ENCODE results near the gene PPP1R3E. TPM values are rescaled to one million over a fixed set of nuclear protein-coding genes. Genes with fewer than 3 reads are reported as not detected.

PPP1R3E gene
- total RNA-seq, 4 donors from 2014 or later = 9.1 to 13.9 (median 11.0) TPM

DNA sequence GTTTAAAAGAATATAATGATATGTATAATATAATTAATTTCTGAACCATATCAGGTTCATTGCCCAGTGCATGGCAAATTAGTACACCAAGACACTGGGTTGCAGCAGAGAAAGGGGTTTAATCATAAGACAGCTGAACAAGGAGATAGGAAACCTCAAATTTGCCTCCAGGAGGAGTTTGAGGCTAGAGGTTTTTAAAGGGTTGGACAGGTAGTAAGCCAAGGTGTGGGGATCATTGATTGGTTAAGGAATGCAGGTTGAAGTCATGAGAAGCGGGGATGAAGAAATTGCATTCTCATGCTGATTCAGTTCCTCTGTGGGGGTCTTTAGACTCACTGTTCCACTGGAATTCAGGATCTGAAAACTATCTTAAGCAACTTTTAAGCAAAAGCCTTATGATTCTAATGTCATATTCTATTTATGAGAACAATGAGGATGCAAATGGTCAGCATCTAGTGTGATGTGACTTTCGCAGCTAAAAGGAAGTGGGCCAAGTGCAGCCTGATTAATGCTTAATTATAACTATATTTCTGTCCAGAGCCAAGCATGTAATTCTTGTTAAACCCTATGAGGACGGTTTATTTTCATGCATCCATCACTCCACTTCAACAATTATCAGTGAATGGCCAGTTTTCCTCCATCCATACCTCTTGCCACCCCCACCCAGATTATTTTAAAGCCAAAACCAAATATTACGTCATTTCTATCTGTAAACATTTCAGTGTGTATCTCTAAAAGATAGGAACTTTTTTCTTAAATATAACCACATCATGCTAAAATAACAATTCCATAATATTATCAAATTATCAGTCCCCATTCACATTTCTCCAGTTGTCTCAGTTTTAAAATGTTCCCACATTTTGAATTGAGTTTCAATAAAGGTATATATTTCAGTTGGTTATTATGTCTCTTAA, 50.0 kb downstream of the PPP1R3E start:
- TF ChIP-seq CTCF (IDR thresholded peaks at IDR 0.05) = no peak
- no peak for TF ChIP-seq POLR2AphosphoS5 (IDR thresholded peaks at IDR 0.05)
- TF ChIP-seq POLR2A (IDR thresholded peaks at IDR 0.05) = no peak
- no peak for TF ChIP-seq EP300 (IDR thresholded peaks at IDR 0.05; ENCODE audit: low read depth)
- no peaks in the 10 kb centered on the region for H3K9me3 ChIP-seq
- WGBS, 2 donors (ENCODE audit: low coverage in 1 of 2) = 66 to 86% methylated on average over 4 of the region's 4 CpGs
- intact Hi-C loops (cut with DNase I; ENCODE audit: low total_unique reads) = no loop called here
- in situ Hi-C loops (cut with MboI; ENCODE audit: low pct_ligation_motif_present in 1 of 4, low pct_unique_long_range_greater_than_20kb in 1 of 4, low sequenced_read_pairs in 3 of 4) = loop anchor here in 1 of 4 donors (25.0 kb wide), 1 partner anchor 135 kb away; the partner anchor contains the start of gene CMTM5
- H3K27me3 ChIP-seq = peaks cover 3% of the 10 kb centered on the region
- no peaks in the 10 kb centered on the region for H3K36me3 ChIP-seq
- H3K27ac ChIP-seq = no peak overlapping the region
- DNase-seq = no peak
- no peaks in the 10 kb centered on the region for H3K4me1 ChIP-seq
- H3K4me3 ChIP-seq = no peak overlapping the region

GRCh38 chr14:23252006-23252405, 50.7 kb downstream of the PPP1R3E start:
- in situ Hi-C loops (cut with MboI; ENCODE audit: low pct_ligation_motif_present in 1 of 4, low pct_unique_long_range_greater_than_20kb in 1 of 4, low sequenced_read_pairs in 3 of 4) = loop anchor here in 1 of 4 donors (25.0 kb wide), 1 partner anchor 135 kb away; the partner anchor contains the start of gene CMTM5
- 55 to 63% methylated on average over 2 to 3 of the region's 3 CpGs for WGBS, 2 donors (ENCODE audit: low coverage in 1 of 2)
- TF ChIP-seq CTCF (IDR thresholded peaks at IDR 0.05) (no peak), EP300 (IDR thresholded peaks at IDR 0.05; ENCODE audit: low read depth) (no peak), POLR2A (IDR thresholded peaks at IDR 0.05) (no peak), POLR2AphosphoS5 (IDR thresholded peaks at IDR 0.05) (no peak)

DNA sequence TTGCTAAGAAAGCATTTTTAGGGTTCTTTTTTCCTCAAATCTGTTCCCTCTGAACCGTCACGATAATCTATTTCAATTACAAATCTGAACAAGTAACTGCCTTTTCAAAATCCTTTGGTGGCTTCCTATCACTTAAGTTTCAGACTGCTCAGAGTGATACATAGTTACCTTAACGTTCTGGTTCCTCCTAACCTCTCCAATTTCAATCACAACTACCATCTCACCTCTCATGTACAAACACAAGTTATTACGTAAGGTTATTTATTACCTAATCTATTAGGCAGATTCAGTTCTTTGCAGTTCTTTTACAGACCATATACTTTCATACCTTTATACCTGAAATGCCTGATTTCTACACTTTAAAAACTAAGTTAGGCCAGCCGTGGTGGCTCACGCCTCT, 52.8 kb downstream of the PPP1R3E start:
- in situ Hi-C loops (cut with MboI; ENCODE audit: low pct_ligation_motif_present in 1 of 4, low pct_unique_long_range_greater_than_20kb in 1 of 4, low sequenced_read_pairs in 3 of 4) = loop anchor here in 1 of 4 donors (25.0 kb wide), 1 partner anchor 137 kb away; the partner anchor contains the start of gene CMTM5
- TF ChIP-seq POLR2A (IDR thresholded peaks at IDR 0.05) (no peak), EP300 (IDR thresholded peaks at IDR 0.05; ENCODE audit: low read depth) (no peak), POLR2AphosphoS5 (IDR thresholded peaks at IDR 0.05) (no peak), CTCF (IDR thresholded peaks at IDR 0.05) (no peak)

More at GRCh38 chr14:23252006-23252405, 50.7 kb downstream of the PPP1R3E start:
- no peak for DNase-seq
- Histone ChIP-seq H3K4me1 (no peaks in the 10 kb centered on the region), H3K36me3 (no peaks in the 10 kb centered on the region), H3K27ac (no peak overlapping the region), H3K9me3 (no peaks in the 10 kb centered on the region), H3K27me3 (peaks cover 3% of the 10 kb centered on the region), H3K4me3 (no peak overlapping the region)
- intact Hi-C loops (cut with DNase I; ENCODE audit: low total_unique reads) = no loop called here

GRCh38 chr14:23248601-23249000, 54.1 kb downstream of the PPP1R3E start:
- Histone ChIP-seq H3K27ac (no peak overlapping the region), H3K4me1 (no peaks in the 10 kb centered on the region), H3K4me3 (no peak overlapping the region), H3K27me3 (peaks cover 3% of the 10 kb centered on the region), H3K9me3 (no peaks in the 10 kb centered on the region), H3K36me3 (no peaks in the 10 kb centered on the region)
- no peak for DNase-seq
- intact Hi-C loops (cut with DNase I; ENCODE audit: low total_unique reads) (no loop called here), in situ Hi-C loops (cut with MboI; ENCODE audit: low pct_ligation_motif_present in 1 of 4, low pct_unique_long_range_greater_than_20kb in 1 of 4, low sequenced_read_pairs in 3 of 4) (no loop called here)
- TF ChIP-seq CTCF (IDR thresholded peaks at IDR 0.05) = no peak
- no peak for TF ChIP-seq POLR2A (IDR thresholded peaks at IDR 0.05)
- no peak for TF ChIP-seq EP300 (IDR thresholded peaks at IDR 0.05; ENCODE audit: low read depth)
- no peak for TF ChIP-seq POLR2AphosphoS5 (IDR thresholded peaks at IDR 0.05)
- WGBS, 2 donors (ENCODE audit: low coverage in 1 of 2) = 60 to 89% methylated on average over 1 to 7 of the region's 7 CpGs

More for the DNA sequence above, 52.8 kb downstream of the PPP1R3E start:
- intact Hi-C loops (cut with DNase I; ENCODE audit: low total_unique reads) = no loop called here
- H3K27me3 ChIP-seq = peaks cover 3% of the 10 kb centered on the region
- no peaks in the 10 kb centered on the region for H3K4me1 ChIP-seq
- no peak for DNase-seq
- H3K36me3 ChIP-seq = no peaks in the 10 kb centered on the region
- H3K27ac ChIP-seq = no peak overlapping the region
- H3K9me3 ChIP-seq = no peaks in the 10 kb centered on the region
- H3K4me3 ChIP-seq = no peak overlapping the region
- WGBS, 2 donors (ENCODE audit: low coverage in 1 of 2) = 75 to 86% methylated on average over 6 of the region's 6 CpGs
